GM19239 (cell line): ENCODE measurements around the gene ST13.
"Not testable (repeated sequence)": the region's sequence is repeated elsewhere in the genome, so short reads cannot be mapped to it uniquely, and the experiment has no call there.

Source experiments
- DNase-seq: peaks from one replicate; pipeline ENCODE4 v3.0.0; 2011; ENCODE audit warnings: low spot score; ENCODE audit not compliant: insufficient read length
- FAIRE-seq: peaks from 2 replicates; lab custom pipeline; 2011; peaks lifted over from hg19 to GRCh38; lab: Jason Lieb, UNC

Gene ST13

GRCh38 chr22:40797427-40797826 lies 59.0 kb downstream of the ST13 start:
- FAIRE-seq: no peak
- no peak for DNase-seq

- no peak for FAIRE-seq
- no peak for DNase-seq
Observed at GRCh38 chr22:40792451-40792850, 64.0 kb downstream of the ST13 start.

GRCh38 chr22:40791241-40791640 lies 65.2 kb downstream of the ST13 start:
- FAIRE-seq (no peak), DNase-seq (no peak)

GRCh38 chr22:40789131-40789530 lies 67.3 kb downstream of the ST13 start:
- no peak for DNase-seq
- FAIRE-seq: no peak

- DNase-seq (no peak), FAIRE-seq (no peak)
Observed at GRCh38 chr22:40782521-40782920, 73.9 kb downstream of the ST13 start.

GRCh38 chr22:40781749-40782148 lies 74.7 kb downstream of the ST13 start:
- not testable (repeated sequence) for FAIRE-seq, DNase-seq
